Measurements from ENCODE around the gene NPY4R.
"Not testable (repeated sequence)": the region's sequence is repeated elsewhere in the genome, so short reads cannot be mapped to it uniquely, and the experiment has no call there.

The NPY4R gene

GRCh38 chr10:46465765-46466164, at the start of gene NPY4R:
TSS of gene NPY4R (minus strand) at chr10:46465958. CDS start at chr10:46462635, 3,323 bp downstream.
- H3K9ac ChIP-seq (ENCODE audit: low read depth, low read length); H3K9me3 ChIP-seq (ENCODE audit: control insufficient read depth, insufficient read depth, low read length); H3K36me3 ChIP-seq (ENCODE audit: insufficient read depth, low read length); H3K4me1 ChIP-seq (ENCODE audit: insufficient read depth, low read length): not testable (repeated sequence)

- peaks cover 10% of the 10 kb centered on the region; the same call in 1 of the 2 replicates for H3K4me1 ChIP-seq (ENCODE audit: insufficient read depth, low read length)
- H3K36me3 ChIP-seq (ENCODE audit: insufficient read depth, low read length) = no peaks in the 10 kb centered on the region
- no peak overlapping the region for H3K9ac ChIP-seq (ENCODE audit: low read depth, low read length)
- no peaks in the 10 kb centered on the region for H3K9me3 ChIP-seq (ENCODE audit: control insufficient read depth, insufficient read depth, low read length)
These were observed 49.6 kb upstream of the NPY4R start for GRCh38 chr10:46515366-46515765.

DNA sequence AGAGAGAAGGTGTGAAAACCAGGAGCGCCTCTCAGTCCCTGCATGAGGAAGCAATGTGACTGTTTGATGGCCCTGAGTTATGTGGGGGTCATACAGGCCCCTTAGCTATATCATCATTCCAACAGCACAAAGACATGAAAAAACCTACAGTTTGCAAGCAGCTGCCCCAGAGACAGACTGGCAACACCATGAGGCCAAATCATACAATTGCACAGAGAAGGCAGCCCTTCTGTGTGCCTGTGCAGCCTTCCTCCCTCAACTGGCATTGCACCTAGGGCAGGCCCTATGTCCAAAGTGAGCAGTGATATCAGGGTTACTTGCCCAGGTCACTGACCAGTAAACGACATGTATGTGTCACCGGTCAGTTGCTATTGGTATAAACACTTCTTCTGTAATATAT, 49.1 kb upstream of the NPY4R start:
- H3K4me1 ChIP-seq (ENCODE audit: insufficient read depth, low read length) = peaks cover 10% of the 10 kb centered on the region; the same call in 1 of the 2 replicates
- no peaks in the 10 kb centered on the region for H3K9me3 ChIP-seq (ENCODE audit: control insufficient read depth, insufficient read depth, low read length)
- no peak overlapping the region for H3K9ac ChIP-seq (ENCODE audit: low read depth, low read length)
- no peaks in the 10 kb centered on the region for H3K36me3 ChIP-seq (ENCODE audit: insufficient read depth, low read length)

GRCh38 chr10:46514431-46514861, 48.7 kb upstream of the NPY4R start:
- H3K9me3 ChIP-seq (ENCODE audit: control insufficient read depth, insufficient read depth, low read length) = no peaks in the 10 kb centered on the region
- no peaks in the 10 kb centered on the region for H3K36me3 ChIP-seq (ENCODE audit: insufficient read depth, low read length)
- H3K4me1 ChIP-seq (ENCODE audit: insufficient read depth, low read length) = peaks cover 10% of the 10 kb centered on the region; the same call in 1 of the 2 replicates
- no peak overlapping the region for H3K9ac ChIP-seq (ENCODE audit: low read depth, low read length)

GRCh38 chr10:46513333-46513732, 47.6 kb upstream of the NPY4R start:
- H3K9ac ChIP-seq (ENCODE audit: low read depth, low read length) = not testable (repeated sequence)

DNA sequence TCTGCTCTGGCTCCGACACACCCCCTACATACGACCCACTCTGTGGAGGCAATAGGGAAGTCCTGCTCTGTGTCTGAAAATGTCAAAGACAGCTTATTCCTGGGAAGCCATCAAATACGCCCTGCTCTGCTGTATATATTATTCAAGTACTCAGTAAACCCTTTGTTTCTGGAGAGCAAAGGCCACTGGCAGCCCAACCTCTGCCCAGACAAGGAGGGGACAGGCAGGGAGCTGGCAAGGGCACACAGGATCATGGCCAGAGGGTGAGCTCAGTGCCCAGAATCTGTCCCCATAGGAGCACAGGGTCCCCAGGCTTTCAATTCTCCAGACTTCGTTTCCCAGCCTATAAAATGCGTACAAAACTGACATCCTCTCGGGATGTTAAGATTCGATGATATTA, 47.0 kb upstream of the NPY4R start:
- H3K4me1 ChIP-seq (ENCODE audit: insufficient read depth, low read length) = peaks cover 10% of the 10 kb centered on the region; the same call in 1 of the 2 replicates
- not testable (repeated sequence) for H3K36me3 ChIP-seq (ENCODE audit: insufficient read depth, low read length); H3K9ac ChIP-seq (ENCODE audit: low read depth, low read length); H3K9me3 ChIP-seq (ENCODE audit: control insufficient read depth, insufficient read depth, low read length)

More at GRCh38 chr10:46513333-46513732, 47.6 kb upstream of the NPY4R start:
- H3K36me3 ChIP-seq (ENCODE audit: insufficient read depth, low read length); H3K9me3 ChIP-seq (ENCODE audit: control insufficient read depth, insufficient read depth, low read length): not testable (repeated sequence)
- peaks cover 10% of the 10 kb centered on the region; the same call in 1 of the 2 replicates for H3K4me1 ChIP-seq (ENCODE audit: insufficient read depth, low read length)

GRCh38 chr10:46512002-46512401, 46.2 kb upstream of the NPY4R start:
- not testable (repeated sequence) for H3K36me3 ChIP-seq (ENCODE audit: insufficient read depth, low read length); H3K9me3 ChIP-seq (ENCODE audit: control insufficient read depth, insufficient read depth, low read length); H3K4me1 ChIP-seq (ENCODE audit: insufficient read depth, low read length); H3K9ac ChIP-seq (ENCODE audit: low read depth, low read length)

DNA sequence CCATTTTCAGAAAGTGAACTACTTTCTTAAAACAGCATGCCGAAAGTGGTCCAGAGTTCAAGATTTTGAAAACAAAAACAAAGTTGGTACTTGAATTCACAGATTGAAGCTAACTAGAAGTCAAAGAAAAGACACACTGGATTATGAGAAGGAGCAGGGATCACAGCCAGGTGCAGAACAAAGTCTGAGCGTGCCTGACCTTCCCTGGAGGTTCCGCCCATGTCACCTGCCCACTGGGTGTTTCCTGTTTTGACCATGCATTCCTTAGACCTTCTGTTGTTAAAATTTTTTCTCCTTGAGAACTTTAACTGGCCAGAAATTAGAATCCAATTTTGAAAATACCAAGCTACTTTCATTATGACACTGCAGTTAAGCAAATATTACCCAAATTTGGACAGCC, 34.2 kb upstream of the NPY4R start:
- not testable (repeated sequence) for H3K4me1 ChIP-seq (ENCODE audit: insufficient read depth, low read length); H3K9ac ChIP-seq (ENCODE audit: low read depth, low read length); H3K9me3 ChIP-seq (ENCODE audit: control insufficient read depth, insufficient read depth, low read length); H3K36me3 ChIP-seq (ENCODE audit: insufficient read depth, low read length)

GRCh38 chr10:46498985-46499703, 33.4 kb upstream of the NPY4R start:
- H3K36me3 ChIP-seq (ENCODE audit: insufficient read depth, low read length); H3K9ac ChIP-seq (ENCODE audit: low read depth, low read length); H3K9me3 ChIP-seq (ENCODE audit: control insufficient read depth, insufficient read depth, low read length); H3K4me1 ChIP-seq (ENCODE audit: insufficient read depth, low read length): not testable (repeated sequence)

DNA sequence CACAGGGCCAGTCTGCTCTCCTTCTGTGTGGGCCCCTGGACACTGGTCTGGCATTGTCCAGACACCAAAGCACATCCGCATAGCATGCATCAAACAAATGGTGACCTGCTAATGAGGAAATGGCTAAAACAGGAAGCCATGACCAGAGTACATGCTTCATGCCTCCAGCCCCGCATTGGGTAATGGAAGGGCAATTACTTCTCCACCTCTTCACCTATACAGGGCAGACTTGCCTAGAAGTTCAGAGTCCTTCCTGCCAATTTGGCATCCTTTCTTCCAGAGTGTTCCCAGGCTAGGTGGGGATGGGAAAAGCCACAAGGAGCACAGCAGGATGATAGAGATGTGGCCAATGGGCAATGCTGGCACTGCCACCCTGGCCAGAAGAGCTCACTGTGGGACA, 32.1 kb upstream of the NPY4R start:
- H3K4me1 ChIP-seq (ENCODE audit: insufficient read depth, low read length); H3K9ac ChIP-seq (ENCODE audit: low read depth, low read length); H3K36me3 ChIP-seq (ENCODE audit: insufficient read depth, low read length); H3K9me3 ChIP-seq (ENCODE audit: control insufficient read depth, insufficient read depth, low read length): not testable (repeated sequence)

DNA sequence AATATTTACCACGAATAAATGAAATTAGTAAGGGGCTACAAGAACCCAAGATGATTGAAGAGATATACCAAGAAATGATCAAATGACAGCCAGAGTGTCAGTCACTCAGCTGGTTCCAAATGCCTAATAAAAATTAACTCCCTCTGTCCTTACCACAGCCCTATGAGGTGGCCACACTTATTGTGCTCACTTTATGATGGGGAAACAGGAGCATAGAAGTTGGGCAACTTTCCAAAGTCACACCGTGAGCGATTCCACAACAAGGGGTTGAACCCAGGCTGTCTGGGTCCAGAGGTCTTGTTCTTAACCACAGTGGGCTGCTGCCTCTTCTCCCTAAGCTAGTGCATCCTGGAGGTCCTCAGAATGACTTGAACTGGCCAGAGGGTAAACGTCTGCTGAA, 31.6 kb upstream of the NPY4R start:
- H3K36me3 ChIP-seq (ENCODE audit: insufficient read depth, low read length); H3K9me3 ChIP-seq (ENCODE audit: control insufficient read depth, insufficient read depth, low read length); H3K9ac ChIP-seq (ENCODE audit: low read depth, low read length); H3K4me1 ChIP-seq (ENCODE audit: insufficient read depth, low read length): not testable (repeated sequence)

DNA sequence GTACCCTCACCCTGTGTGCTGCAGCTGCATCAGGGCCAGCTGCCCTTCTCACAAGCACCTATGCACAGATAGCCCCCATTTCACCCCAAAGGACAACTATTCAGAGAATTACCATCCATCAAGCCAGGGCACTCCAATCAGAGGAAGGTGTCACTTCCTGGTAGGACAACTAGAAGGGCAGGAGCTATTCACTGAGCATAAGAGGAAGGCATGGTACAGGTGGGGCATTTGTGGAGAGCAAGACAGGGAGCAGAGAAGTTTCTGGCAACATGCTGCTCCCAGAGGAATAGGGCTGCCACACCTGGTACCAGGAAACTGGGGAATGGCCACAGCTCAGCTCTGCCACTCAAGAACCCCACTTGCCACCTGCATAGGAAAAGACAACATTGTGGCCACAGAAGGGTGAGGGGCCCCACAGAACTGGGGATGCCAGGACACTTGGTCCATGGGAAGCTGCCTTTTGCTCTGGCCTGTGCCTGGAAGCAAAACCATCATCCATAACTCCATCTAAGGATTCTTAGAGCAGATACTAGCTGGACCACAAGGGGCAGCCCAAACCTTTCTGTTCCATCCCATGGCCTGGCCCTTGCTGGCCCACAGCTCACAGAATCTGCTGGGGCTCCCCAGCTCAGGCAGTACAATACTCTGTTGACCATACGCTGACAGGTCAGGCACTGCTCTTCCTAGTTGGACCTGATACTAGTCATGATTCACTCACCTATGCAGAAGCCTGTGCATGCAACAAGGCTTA, 25.8 kb upstream of the NPY4R start:
- not testable (repeated sequence) for H3K4me1 ChIP-seq (ENCODE audit: insufficient read depth, low read length); H3K36me3 ChIP-seq (ENCODE audit: insufficient read depth, low read length); H3K9me3 ChIP-seq (ENCODE audit: control insufficient read depth, insufficient read depth, low read length); H3K9ac ChIP-seq (ENCODE audit: low read depth, low read length)

DNA sequence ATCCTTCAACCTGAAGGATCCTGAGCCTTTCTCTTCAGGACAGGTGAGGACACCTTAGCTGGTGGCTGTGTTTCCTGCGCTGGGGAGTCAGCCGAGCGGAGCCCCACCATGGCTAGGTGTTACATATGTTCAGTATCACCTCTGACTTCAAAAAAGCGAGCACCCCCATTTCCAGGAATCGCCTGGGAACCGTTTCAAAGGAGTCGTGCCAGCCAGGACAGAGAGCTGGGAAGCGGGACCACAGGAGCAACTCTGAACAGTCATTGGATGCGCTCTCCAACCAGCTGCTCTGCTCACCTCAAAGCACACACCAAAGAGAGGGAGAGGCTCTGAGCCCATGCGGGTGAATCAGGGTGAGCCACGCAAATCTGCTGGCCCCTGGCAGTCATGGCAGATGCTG, 24.5 kb upstream of the NPY4R start:
- not testable (repeated sequence) for H3K4me1 ChIP-seq (ENCODE audit: insufficient read depth, low read length); H3K9ac ChIP-seq (ENCODE audit: low read depth, low read length); H3K36me3 ChIP-seq (ENCODE audit: insufficient read depth, low read length); H3K9me3 ChIP-seq (ENCODE audit: control insufficient read depth, insufficient read depth, low read length)

- H3K4me1 ChIP-seq (ENCODE audit: insufficient read depth, low read length); H3K9ac ChIP-seq (ENCODE audit: low read depth, low read length); H3K36me3 ChIP-seq (ENCODE audit: insufficient read depth, low read length): not testable (repeated sequence)
These were observed 20.7 kb upstream of the NPY4R start for GRCh38 chr10:46486459-46486858.

GRCh38 chr10:46474746-46475320, 9.1 kb upstream of the NPY4R start:
- not testable (repeated sequence) for H3K4me1 ChIP-seq (ENCODE audit: insufficient read depth, low read length); H3K9ac ChIP-seq (ENCODE audit: low read depth, low read length); H3K9me3 ChIP-seq (ENCODE audit: control insufficient read depth, insufficient read depth, low read length); H3K36me3 ChIP-seq (ENCODE audit: insufficient read depth, low read length)

More at GRCh38 chr10:46486459-46486858, 20.7 kb upstream of the NPY4R start:
- not testable (repeated sequence) for H3K9me3 ChIP-seq (ENCODE audit: control insufficient read depth, insufficient read depth, low read length)

All from ES-I3 (cell line).